Subcutaneous adipose tissue (tissue), 4 donors: ENCODE measurements around the gene OCIAD2. TPM values are rescaled to one million over a fixed set of nuclear protein-coding genes. Genes with fewer than 3 reads are reported as not detected.

ENCODE experiments used
- total RNA-seq, 4 donors: library from RNA; depleted of rRNA; stranded (reverse); fragments of >200 nt; gene quantifications; one replicate each; pipeline ENCODE4 v1.1.0, GENCODE V29; 2016
- TF ChIP-seq, protein P1 (sequence below): fragments of 450-650 bp; IDR thresholded peaks from one replicate; pipeline ENCODE4 v1.5.1; 2016; ENCODE audit warnings: low read depth, mild to moderate bottlenecking, control low read depth, antibody characterized with exemption, moderate library complexity

OCIAD2 gene
- total RNA-seq, 4 donors from 2014 or later, result 2.9 to 8.5 (median 7.6) TPM

DNA sequence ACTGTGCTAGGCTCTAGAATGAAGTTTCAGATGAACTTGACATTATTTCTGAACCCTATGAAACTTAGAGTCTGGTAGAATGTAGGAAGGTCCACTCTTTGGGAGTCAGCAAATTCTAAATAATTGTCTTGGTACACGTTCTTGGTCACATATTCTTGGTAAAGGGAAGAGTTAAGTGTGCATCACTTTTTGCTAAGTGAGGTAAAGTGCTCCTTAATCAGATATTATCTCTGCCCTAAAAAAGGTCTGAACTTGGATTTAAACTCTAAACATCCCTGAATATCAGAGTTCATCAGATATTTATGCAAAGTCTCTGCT lies 7.2 kb downstream of the OCIAD2 start:
- TF ChIP-seq, protein P1, sequence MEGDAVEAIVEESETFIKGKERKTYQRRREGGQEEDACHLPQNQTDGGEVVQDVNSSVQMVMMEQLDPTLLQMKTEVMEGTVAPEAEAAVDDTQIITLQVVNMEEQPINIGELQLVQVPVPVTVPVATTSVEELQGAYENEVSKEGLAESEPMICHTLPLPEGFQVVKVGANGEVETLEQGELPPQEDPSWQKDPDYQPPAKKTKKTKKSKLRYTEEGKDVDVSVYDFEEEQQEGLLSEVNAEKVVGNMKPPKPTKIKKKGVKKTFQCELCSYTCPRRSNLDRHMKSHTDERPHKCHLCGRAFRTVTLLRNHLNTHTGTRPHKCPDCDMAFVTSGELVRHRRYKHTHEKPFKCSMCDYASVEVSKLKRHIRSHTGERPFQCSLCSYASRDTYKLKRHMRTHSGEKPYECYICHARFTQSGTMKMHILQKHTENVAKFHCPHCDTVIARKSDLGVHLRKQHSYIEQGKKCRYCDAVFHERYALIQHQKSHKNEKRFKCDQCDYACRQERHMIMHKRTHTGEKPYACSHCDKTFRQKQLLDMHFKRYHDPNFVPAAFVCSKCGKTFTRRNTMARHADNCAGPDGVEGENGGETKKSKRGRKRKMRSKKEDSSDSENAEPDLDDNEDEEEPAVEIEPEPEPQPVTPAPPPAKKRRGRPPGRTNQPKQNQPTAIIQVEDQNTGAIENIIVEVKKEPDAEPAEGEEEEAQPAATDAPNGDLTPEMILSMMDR, result no peak

DNA sequence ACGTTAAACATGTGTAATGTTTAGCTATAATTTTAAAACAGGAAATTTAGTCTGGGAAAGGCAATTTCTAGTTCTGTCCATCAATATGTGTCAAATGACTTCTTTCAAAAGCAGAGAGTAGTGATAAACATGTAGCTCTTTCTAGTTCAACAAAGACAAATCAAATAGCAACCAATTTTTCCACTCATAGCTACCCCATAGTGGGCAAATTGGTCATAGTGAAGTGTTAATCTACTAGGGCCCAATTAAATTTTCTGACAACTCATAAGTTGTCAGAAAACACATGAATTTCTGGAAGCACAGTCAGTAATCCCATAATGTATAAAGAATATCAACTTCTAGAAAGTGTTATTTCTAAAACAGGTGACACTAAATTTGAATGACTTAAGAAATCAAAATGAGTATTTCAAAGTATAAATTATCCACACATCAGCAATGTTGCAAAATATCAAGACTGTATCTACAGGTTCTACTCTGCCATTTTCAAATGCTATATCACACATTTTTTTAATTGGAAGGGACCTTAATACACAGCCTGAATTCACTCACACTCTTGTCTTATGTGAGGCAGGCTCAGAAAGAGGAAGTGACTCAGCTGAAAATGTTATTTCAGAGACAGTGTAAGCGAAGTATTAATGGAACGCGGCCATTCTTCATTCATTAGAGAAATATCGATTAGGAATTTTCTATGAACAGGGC lies 7.7 kb downstream of the OCIAD2 start:
- TF ChIP-seq, protein P1, result no peak

DNA sequence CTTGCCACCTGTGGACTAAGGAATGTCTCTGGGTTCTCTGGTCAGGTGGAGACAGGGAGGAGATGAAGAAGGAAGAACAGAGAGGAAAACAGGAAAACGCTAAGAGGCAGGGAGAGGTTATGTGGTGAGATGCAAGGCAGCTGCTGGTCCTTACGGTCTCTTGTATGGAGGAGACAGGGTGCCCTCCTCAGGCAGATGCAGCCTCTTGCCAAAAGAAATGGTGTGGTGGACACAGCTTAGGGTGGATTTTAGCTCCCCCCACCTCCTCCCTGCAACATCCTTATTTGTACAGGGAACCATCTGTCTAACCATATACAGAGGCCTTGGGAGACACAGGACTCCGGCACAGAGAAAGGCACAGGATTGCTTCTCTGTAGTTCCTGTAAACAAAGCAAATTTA lies 9.7 kb downstream of the OCIAD2 start:
- TF ChIP-seq, protein P1, result no peak

DNA sequence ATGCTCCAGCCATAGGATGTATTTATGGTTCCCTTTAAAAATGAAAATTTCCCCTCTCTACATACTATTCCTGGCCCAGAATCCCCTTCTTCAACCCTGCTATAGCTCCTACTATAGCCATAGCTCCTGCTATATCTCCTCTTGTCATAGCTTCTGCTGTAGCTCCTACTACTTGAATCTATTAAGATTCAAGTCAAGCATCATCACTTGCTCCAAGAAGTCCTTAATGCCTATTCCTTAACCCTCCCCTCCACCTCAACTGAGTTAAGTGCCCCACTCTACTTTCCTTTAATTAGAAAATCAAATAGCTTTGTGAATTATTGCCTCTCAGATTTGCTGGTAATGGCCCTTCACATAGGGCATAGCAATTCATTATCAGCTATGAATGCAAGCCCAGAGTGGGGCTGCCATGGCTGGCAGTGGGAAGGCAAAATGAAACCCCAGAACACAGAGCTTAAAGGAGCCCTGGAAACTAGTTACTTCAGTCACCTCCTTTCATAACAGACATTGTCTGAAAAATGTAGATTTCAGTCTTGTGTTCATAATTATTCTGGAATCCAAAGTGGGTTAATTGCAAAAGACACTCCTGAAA lies 15.4 kb downstream of the OCIAD2 start:
- TF ChIP-seq, protein P1, result no peak

DNA sequence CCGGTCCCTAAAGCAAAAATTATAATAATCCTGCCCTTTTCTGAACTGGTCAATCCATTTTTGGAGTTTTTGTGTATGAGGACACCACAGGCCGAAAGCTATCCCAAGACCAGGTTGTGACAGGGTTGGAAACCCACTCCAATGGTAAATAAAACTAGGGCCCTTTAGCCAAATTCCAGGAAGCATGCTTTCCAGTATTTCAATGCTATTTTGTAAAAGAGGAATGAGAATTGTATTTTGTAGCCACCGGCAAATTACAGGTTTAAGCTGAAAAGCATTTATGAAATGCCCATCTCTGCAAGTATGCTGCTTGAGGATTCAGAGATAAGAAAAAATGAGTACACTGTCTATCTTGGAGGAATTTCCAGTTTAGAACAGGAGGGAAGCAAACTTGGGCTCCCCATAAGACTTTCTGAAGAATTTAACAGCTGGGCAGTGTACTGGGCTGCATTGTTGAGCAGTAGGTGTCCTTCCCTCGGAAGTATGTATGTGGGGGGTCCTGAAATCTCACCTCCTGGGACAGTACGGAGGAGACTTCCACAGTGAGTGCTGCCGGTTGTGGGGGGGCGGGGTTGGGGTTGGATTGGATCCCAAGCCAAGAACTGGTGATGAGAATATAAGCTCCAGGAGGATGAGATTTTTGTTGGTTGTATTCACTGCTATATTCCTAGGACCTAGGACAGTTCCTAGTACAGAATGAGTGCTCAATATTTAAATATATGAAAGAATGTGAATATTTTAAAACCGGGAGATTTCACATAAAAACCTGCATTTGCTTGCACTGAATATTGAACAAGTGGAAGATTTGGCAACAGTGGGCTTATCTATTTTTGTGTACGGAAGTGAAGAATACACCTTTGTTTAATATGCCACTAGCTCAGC lies 26.8 kb downstream of the OCIAD2 start:
- TF ChIP-seq, protein P1, result no peak

DNA sequence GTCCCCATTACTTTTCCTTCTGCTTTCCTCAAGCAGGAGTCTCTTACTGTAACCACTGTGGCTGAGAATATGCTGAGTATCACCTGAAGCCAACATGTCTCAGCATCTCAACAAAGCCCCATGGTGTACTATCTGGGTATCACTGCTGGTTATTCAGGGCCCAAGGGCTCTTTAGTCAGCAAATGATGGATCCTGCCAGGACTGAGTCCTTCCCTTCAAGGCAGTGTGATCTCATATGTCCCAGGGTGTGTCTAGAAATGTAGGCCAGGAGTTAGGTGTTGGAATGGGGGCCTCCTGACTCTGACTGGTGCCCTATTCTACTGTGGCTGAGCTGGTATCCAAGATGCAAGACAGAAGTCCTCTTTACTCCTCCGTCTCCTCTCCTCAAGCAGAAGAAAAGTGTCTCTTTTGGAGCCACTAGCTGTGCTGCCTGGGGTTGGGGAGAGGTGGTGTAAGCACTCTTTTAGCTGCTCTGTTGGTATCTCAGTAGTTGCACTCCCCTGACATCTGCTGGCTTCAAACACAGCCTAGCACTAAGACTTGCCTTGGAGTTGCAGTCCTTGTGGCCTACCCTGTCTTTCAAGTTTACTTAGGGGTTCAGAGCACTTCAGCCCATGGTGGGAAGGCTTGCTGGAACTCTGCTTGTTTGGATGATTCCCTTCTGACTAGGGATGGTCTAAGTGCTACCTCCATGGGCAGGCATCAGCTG lies 28.6 kb downstream of the OCIAD2 start:
- TF ChIP-seq, protein P1, result no peak
